Dedifferentiated amniotic fluid mesenchymal stem cell (primary cell): ENCODE data around the gene UTP14A.

ENCODE experiments used
- DNase-seq: peaks from one replicate; pipeline ENCODE4 v3.0.0-alpha.2; 2016; ENCODE audit errors: extremely low spot score

The UTP14A gene

DNA sequence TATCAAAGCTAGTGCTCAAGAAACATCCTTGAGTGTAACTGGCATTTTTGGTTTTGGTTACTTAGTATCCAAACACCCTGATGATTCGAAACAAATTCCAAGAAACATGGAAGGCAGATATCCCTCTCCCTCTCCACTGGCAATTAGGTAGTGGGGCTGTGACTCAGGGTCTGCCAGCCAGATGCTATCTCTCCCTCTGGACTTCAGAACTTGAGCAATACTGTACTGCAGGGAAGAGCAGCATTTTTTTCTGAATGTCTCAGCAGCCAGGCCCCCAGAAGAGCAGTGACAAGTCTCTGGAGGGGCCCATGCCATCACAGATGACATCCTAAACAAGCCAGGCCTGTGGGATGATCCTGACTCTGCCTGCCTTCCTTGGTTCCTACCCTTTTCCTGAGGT, 39.2 kb downstream of the UTP14A start:
- DNase-seq: no peak

DNA sequence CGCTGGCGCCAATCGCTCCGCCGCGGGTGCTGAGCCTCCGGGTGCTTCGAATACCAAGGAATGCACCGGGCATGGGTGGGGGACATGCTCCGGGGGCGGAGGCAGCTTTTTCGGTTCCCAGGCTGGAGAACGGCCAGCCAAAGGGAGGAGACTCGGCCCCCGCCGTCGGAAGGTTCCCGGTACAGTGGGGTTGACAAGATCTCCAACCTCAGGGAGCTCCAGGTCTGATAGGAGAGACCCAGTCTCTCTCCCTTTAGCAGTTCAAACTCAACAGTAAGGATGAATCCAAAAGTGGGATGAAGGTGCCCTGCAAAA, 47.3 kb downstream of the UTP14A start:
- DNase-seq: no peak

DNA sequence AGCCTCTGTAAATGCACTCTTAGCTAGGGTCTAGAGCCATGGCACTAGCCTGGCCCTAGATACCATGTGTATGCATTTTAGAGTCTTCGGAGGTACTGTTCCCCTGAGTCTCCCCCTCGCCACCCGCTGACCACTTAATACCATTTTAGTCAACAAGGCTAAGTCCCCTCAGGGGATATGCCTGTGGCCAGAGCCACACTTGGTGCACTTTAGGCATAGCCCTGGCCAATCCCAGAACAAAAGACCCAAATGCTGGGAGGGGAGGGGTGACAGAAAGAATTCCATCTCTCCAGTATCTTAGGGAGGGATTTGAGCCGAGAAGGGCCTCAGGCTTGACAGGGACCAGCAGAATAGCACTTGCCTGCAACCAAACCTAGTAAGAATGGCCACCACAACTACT, 47.9 kb downstream of the UTP14A start:
- no peak for DNase-seq

DNA sequence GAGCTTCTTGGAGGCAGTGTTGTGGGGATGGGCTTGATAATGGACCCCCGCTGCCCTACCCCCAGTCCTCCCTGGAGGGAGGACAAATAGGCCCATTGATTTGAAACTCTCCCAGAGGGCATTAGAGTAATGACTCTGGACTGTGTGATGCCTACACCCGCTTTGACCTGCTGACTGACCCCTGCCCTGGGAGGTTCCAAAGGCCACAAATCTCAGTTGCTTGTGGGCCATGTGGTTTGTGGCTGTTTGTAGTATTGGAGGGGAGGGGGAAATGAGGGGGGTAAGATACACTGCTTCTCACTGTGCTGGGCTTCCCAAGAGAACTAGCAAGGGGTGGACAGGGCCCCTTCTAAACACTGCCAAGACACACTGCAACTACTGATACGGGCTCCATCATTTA, 48.8 kb downstream of the UTP14A start:
- no peak for DNase-seq

DNA sequence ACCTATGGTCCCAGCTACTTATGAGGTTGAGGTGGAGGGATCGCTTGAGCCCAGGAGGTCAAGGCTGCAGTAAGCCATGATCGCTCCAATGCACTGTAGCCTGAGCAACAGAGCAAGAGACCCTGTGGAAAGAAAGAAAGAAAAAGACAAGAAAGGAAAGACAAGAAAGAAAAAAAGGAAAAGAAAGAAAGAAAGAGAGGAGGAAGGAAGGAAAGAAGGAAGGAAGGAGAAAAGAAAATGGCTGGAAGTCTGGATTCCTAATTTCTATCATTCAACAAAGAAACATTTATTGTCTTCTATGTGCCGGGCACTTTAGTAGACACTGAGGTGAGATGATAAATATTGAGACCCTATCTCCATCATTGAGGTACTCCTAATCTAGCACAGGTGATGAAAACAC, 49.7 kb downstream of the UTP14A start:
- DNase-seq: no peak

DNA sequence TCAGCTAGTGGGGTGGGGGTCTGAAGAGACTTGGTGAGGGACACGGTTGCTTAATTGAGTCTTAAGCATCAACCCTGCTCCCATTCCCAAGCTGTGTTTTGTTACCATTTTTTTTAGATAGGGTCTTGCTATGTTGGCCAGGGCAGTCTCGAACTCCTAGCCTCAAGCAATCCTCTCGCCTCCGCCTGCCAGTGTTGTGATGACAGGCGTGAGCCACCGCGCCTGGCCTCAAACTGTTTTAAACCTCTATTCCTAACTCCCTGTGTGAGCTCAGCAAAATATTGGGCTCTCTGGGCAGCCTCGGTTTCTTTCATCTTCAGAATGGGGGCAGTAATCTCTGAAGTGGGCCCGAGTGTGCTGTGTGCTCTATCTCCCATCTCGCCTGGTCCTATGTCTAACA, 50.2 kb downstream of the UTP14A start:
- no peak for DNase-seq

DNA sequence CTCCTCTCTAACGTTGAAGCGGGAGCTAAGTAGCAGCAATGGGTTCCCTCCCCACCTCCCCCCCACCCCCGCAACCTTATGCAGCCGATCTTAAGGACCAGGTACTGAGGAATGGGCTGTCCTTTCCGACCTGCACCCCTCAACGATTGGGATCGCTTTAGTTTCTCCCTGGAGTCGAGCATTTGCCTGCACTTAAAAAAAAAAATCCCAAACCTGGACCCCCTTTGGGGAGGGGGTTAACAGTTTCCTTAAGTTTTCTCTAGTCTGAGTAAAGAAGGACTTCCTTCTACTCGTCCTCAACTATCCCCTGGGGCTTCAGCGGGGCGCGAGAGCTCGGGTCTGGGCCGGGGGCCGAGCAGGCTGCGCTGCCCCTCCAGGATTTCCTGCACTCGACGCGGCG, 50.8 kb downstream of the UTP14A start:
- DNase-seq: no peak

DNA sequence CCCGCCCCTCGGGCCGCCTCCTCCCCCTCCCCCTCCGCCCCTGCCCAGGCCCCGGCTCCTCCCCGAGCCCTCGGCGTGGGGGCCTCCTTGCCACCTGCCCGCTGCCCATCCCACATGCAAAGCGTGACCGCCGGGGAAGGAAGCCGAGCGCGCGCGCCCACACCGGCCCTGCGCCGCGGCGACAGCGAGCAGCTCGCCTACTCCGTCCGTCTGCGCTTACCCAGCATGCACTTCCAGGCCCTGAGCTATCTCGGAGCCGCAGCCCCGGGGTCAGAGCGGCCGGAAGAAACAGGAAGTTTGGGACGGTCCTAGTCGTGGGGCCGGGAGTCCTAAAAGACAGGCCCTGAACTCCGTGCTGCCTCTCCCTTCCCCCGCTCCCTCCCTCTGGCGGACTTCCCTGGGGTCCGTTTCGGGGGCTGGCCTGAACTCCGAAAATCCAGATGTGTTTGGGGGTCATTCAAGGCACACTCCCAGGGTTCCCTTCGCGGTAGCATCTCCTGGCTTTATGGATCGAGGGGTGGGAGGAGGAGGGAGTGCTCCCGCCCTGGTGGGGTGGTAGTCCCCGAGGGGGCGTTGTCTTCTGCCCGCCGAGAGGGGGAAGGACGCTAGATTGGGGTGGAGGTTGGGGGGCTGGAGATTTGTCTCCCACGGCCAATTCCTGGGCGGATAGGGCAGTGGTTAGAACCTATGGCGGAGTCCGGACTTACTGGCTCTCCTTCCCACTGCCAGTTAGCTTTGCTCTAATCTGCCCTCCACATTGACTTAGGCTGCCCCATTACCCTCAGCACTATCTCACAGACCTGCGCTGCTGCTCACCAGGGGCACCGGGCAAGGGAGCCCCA, 51.5 kb downstream of the UTP14A start:
- no peak for DNase-seq

DNA sequence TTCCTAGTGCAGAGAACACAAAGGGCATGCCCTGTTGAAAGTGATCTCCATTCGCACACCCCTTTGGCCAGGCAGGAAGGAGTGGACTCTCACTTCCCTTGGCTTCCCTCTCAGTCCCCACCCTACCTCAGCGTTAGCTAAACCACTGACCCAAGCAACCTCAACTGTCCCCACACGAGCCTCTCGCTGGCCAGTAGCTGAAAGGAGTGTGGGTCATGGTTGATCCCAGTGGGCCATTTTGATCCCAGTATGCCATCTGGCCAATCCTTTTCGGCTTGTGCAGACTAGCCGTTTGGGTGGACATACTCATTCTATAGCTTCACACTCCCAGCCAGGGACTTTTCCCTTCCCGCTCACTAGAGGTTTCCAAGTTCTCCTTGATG, 52.1 kb downstream of the UTP14A start:
- DNase-seq: no peak

DNA sequence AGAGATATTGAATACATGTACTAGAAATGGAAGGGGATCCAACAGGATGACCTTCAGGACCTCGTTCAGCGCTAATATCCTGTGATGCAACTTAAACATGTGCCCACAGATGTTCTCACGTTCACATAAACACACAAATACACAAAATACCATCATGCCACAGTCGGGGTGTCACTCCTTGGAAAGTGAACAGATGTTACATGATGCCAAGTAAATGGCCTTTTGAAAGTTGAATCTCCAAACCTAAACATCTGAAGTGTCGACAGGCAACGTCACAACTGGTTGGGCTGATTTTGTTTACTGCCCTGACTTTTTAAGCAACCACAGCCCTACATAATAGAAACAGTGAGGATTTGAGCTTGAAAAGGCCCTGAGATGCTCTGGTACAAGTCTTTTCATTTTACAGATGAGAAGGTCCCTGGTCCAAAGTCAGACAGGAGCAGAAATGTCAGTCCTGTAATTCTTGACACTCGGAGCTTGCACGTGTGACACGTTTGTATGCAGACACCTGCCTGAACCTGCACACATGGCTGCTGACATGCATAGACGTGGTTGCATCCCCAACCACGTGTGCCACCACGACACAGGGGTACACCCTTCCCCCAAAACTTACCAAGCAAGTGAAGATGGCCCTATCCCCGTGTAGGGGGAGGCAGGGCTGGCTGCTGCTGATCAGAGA, 53.0 kb downstream of the UTP14A start:
- DNase-seq: no peak

DNA sequence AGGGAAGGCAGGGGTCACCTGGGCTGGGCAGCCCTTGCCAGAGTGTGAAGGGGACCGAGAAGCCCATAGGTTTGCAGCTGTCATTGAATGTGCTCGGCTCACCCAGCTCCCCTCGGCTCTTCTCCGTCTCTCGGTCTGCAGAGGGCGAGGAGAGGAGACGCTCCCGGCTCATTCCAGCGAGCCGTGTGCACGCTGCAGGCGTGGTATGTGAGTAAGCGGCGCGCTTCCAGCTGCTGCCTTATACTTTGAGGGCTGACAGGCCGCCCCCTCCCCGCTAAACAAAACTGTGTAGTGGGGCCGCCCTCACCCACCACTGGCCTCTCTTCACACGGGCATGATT, 53.5 kb downstream of the UTP14A start:
- DNase-seq: no peak

DNA sequence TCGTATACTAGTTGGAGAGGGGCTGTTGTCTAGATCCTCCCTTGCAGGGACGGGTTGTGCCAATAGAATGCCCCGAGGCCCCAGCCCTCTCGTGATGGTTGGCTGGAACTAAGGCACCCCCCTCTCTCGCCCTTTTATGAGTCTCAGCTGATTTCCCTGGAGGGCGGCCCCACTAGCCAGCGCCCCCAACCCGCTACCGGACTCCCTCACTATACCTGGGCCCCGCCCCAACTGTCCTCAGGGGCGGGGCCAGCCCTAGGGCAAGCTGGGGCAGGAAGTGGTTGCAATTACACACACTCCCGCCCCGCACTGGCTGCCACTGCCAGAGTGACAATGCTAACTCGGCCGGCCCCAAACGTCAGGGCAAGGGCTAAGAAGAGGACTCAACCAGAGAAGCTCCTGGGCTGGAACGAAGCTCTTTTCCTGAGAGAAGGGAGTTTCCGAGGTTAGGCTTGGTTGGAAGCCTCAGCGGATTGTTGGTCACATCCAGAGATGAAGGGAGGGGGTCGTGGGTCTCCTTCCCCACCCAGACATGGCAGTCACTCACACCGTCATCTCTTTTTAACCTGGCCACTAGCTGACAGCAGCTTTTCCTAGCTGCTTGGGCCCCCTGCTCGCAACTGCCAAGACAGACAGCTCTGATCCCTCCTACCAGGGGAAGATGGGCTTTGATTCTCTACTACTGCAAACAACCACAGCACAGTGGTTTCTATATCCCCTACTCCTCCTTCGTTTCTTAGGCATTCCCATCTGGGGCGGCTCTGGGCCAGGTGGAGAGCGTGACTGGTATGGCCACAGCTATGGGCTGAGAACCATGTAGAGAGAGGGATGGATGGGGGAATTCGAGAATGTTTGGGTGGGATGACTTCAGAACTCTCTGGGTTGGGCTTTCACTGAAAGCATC, 55.5 kb downstream of the UTP14A start:
- DNase-seq: no peak

DNA sequence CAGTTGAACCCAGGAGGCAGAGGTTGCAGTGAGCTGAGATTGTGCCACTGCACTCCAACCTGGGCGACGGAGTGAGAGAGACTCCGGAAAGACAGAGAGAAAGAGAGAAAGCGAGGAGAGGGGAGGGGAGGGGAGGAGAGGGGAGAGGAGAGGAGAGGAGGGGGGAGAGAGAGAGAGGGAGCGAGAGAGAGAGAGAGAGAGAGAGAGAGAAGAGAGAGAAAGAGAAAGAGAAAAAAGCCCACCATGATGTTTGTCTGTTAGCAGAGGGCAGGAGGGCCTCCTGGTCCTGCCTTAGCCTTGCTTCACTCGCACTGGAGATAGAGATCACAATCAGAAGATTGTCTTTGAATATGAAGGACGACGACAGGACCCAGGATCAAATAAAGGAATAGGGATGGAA, 57.8 kb downstream of the UTP14A start:
- DNase-seq: no peak

DNA sequence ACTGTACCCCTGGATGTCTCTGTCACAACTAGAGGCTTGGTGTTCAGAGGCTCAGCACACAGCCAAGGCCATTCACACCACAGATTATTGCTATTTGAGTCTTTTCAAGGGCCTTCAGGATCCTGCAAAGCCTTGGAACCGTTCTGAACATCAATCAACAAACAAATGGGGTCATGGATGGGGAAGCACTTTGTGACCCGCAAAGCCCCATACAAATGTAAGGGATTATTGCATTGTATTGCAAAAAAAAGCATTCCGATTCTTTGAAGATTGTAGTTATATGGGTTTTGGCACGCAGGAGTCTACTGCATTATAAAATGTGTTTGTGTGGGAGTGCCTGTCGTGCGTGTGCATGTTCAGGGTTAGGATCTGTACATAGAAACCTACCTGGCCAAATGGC, 59.2 kb downstream of the UTP14A start:
- no peak for DNase-seq

DNA sequence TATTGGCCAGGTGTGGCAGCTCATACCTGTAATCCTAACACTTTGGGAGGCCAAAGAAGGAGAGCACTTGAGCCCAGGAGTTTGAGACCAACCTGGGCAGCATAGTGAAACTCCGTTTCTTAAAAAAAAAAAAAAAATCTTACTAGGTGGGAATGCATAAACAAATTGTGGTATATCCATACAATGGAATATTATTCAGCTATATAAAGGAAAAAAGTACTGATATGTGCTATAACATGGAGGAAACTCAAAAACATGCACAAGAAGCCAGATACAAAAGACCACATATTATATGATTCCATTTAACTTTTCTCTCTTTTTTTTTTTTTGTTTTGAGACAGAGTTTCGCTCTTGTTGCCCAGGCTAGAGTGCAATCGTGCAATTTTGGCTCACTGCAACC, 63.0 kb downstream of the UTP14A start:
- no peak for DNase-seq

DNA sequence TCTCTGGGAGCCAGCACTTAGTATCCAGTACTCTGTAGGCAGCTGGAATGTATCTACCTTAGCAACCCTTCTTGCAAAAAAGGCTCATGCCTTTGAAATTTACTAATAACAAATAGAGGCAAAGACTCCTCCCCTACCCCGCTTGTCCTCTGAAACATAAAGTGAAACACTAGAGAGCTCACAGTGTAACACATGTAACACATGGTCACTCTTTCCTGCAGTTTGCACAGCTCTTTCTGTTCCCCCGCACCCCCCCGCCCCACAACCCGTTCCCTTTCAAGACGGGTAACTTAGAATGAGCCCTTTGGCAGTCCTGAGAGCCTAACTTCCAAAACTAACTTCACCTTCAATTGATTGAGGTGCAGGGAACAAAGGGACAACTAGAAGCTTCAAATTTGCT, 70.5 kb downstream of the UTP14A start:
- no peak for DNase-seq
